ENCODE measurements around the gene FLYWCH1.
"Not testable (repeated sequence)": the region's sequence is repeated elsewhere in the genome, so short reads cannot be mapped to it uniquely, and the experiment has no call there.

The FLYWCH1 gene

DNA sequence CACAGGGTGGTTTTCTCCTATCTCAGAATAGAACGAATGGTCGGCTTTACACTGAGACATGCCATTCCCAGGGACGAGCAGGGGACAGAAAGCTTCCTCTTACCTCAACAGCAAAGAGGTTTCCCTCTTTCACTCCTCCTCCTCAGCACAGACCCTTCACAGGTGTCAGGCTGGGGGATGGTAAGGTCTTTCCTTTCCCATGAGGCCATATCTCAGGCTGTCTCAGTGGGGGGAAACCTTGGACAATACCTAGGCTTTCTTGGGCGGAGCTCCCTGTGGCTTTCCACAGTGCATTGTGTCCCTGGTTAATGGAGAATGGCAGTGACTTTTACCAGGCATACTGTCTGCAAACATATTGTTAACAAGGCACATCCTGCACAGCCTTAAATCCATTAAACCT, 16.4 kb downstream of the FLYWCH1 start:
- not testable (repeated sequence) for DNase-seq

DNA sequence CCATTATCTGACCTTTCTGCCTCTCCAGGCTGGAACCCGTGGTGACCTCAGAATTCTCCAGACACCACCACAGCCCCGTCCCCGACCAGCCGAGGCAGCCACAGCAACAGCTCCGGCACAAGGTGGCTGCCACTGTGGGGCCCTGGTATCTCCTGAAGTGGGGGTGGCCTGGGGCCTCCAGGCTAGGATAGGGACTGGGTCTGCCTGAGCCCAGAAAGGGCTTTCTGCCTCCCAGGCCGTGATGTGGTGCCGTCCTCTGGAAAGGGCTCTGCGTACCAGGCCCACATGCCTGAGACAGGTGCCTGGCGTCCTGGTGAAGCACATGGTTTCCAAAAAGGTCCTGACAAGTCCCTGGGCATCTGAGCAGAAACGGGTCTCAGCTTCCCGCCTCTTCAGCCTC, 17.1 kb downstream of the FLYWCH1 start:
- no peak for DNase-seq

DNA sequence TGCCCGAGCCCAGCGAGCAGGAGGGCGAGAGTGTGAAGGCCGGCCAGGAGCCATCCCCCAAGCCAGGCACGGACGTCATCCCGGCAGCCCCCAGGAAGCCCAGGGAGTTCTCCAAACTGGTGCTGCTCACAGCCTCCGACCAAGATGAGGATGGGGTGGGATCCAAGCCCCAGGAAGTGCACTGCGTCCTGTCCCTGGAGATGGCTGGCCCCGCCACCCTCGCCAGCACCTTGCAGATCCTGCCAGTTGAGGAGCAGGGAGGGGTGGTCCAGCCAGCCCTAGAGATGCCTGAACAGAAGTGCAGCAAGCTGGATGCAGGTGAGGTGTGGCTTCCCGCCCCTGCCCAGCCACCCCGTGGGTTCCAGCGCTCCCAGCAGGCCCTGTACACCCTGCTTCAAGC, 18.0 kb downstream of the FLYWCH1 start:
- DNase-seq = no peak

DNA sequence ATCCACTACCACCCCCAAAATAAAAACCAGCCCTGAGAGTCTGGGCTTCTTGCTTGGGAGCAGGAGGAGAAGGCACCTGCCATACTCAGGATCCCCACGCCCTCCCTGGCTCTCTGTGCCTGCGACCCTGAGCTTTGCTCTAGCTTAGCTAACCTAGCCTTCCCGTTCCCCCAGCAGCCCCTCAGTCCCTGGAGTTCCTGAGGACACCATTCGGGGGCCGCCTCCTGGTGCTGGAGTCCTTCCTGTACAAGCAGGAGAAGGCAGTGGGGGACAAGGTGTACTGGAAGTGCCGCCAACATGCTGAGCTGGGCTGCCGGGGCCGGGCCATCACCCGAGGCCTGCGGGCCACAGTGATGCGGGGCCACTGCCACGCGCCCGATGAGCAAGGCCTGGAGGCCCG, 18.5 kb downstream of the FLYWCH1 start:
- DNase-seq = no peak

DNA sequence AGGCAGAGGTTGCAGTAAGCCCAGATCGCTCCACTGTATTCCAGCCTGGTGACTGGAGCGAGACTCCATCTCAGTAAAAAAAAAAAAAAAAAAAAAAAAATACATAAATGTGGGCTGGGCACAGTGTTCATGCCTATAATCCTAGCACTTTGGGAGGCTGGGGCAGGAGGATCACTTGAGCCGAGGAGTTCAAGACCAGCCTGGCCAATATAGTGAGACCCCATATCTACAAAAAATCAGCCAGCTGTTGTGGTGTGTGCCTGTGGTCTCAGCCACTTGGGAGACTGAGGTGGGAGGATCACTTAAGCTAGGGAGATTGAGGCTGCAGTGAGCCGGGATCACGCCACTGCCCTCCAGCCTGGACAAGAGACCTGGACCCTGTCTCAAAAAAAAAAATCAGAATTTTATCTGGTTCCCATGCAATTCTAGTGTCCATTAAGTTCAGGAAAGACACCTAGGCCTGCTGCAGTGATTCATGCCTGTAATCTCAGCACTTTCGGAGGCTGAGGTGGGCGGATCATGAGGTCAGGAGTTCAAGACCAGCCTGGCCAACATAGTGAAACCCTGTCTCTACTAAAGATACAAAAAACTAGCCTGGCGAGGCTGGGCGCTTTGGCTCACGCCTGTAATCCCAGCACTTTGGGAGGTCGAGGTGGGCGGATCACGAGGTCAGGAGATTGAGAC, 19.6 kb downstream of the FLYWCH1 start:
- not testable (repeated sequence) for DNase-seq

DNA sequence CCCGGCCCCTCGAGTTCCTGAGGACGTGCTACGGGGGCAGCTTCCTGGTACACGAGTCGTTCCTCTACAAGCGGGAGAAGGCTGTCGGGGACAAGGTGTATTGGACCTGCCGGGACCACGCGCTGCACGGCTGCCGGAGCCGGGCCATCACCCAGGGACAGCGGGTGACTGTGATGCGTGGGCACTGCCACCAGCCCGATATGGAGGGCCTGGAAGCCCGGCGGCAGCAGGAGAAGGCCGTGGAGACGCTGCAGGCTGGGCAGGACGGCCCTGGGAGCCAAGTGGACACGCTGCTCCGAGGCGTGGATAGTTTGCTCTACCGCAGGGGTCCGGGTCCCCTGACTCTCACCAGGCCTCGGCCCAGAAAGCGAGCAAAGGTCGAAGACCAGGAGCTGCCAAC, 21.4 kb downstream of the FLYWCH1 start:
- no peak for DNase-seq

DNA sequence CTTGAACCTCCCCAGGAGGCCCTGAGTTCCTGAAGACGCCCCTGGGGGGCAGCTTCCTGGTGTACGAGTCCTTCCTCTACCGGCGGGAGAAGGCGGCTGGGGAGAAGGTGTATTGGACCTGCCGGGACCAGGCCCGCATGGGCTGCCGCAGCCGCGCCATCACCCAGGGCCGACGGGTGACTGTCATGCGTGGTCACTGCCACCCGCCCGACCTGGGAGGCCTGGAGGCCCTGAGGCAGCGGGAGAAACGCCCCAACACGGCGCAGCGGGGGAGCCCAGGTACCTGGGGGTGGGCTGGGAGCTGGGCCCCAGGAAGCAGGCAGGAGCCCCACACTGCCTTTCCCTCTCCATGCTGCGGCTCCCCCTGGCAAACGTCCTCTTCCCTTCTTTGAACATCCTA, 22.0 kb downstream of the FLYWCH1 start:
- no peak for DNase-seq

DNA sequence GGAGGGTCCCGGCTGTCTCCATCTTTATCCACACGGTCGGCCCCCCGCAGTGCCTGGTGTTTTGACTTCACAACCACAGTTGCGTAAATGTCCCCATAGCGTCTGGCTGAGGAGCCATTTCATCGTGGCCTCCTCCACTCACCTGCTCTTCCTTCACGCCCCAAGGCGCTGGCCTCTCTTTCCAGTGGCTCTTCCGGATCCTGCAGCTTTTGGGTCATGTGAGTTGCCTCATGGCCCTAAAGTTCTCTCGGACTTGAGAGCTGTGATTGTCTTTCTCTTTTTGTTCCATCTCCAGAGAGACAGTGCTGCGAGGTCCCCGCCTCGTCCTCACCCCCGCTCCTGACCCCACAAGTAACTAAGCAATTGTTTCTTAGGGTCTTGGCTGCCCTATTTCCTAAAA, 22.7 kb downstream of the FLYWCH1 start:
- DNase-seq = no peak

DNA sequence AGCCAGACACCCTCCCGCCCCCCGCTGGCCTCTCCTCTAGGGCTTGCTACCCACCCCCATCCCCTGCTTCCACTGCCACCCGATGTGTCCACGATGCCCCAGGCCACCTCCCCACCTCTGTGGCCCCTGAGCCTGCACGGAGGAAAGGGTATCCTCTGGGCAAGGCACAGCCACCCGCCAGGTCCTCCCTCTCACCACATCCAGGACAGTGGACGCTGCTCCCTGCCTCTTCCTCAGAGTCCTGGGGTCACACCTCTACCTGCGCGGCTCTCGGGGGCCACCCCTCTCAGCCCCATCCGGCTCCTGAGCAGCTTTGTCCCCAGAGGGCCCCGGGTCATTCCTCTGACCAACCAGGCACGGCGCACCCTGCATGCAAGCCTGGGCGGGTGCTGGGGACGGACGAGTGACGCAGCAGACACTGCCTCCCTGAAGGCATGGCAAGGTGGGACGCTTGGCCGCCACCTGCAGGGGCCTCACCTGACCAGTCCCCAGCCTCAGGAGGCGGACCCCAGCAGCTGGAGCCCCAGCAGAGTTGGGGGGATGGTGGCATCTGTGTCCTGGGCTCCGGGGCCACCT, 24.8 kb downstream of the FLYWCH1 start:
- DNase-seq = no peak

DNA sequence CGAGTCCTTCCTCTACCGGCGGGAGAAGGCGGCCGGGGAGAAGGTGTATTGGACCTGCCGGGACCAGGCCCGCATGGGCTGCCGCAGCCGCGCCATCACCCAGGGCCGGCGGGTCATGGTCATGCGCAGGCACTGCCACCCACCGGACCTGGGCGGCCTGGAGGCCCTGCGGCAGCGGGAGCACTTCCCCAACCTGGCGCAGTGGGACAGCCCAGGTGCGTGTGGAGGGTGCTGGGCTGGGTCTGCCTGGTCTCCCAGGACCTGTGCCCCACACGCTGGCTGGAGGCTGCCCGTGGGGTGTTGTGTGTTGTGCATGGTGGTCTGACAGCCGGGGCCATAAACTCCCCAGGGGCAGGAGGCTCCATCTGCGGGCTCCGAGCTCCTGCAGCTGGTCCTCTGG, 25.4 kb downstream of the FLYWCH1 start:
- DNase-seq = no peak

DNA sequence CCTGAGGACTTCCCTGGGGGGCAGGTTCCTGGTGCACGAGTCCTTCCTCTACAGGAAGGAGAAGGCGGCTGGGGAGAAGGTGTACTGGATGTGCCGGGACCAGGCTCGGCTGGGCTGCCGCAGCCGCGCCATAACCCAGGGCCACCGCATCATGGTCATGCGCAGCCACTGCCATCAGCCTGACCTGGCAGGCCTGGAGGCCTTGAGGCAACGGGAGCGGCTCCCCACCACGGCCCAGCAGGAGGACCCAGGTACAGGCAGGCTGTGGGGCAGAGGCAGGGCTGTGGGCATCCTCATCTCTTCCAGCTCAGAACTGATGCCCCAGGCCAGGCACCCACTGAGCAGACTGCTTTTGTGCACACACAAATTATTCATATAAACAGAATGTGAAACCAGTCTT, 26.5 kb downstream of the FLYWCH1 start:
- no peak for DNase-seq

DNA sequence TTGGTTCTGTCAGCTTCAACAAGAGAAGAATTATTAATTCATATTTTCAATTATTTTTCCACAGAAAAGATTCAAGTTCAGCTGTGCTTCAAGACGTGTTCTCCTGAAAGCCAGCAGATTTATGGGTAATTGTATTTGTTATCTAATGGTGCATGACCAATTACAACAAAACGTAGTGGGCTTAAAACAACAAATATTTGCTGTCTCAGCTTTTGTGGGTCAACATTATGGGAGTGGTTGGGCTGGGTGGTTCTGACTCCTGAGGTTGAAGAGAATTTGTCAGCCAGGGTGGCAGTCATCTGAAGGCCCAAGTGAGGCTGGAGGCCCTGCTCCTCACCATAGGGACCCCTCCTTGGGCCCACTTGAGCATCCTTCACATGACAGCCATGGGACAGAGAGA, 28.2 kb downstream of the FLYWCH1 start:
- DNase-seq = no peak

DNA sequence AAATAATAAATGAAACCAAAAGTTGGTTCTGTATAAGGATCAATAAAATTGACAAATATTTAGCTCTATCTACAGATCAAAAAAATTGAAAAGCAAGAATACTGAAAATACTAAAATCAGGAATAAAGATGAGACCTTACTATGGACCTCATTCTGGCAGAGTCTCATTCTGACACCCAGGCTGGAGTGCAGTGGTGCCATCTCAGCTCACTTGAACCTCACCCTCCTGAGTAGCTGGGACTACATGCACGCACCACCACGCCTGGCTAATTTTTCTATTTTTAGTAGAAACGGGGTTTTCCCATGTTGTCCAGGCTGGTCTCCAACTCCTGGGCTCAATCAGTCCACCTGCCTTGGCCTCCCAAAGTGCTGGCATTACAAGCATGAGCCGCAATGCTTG, 30.3 kb downstream of the FLYWCH1 start:
- DNase-seq = no peak

DNA sequence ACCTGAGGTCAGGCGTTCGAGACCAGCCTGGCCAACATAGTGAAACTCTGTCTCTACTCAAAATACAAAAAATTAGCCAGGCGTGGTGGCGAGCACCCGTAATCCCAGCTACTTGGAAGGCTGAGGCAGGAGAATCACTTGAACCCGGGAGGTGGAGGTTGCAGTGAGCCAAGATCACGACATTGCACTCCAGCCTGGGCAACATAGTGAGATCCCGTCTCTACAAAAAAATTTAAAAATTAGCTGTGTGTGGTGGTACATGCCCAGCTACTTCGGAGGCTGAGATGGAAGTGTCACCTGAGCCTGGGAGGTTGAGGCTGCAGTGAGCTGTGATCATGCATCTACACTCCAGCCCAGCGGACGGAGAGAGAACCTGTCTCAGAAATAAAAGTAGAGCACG, 32.0 kb downstream of the FLYWCH1 start:
- not testable (repeated sequence) for DNase-seq

DNA sequence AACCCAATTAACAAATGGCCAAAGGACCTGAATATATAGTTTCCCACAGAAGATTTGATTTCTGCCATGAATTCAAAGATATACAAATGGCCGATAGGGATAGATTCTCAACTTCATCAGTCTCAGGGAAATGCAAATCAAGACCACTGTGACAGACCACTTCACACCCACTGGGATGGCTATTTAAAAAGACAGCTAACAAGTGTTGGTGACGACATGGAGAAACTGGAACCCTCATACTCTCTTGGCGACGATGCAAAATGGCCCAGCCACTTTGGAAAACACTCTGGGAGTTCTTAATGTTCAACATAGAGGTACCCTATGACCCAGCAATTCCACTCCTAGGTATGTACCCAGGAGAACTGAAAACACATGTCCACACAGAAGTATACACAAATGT, 34.9 kb downstream of the FLYWCH1 start:
- DNase-seq = no peak

DNA sequence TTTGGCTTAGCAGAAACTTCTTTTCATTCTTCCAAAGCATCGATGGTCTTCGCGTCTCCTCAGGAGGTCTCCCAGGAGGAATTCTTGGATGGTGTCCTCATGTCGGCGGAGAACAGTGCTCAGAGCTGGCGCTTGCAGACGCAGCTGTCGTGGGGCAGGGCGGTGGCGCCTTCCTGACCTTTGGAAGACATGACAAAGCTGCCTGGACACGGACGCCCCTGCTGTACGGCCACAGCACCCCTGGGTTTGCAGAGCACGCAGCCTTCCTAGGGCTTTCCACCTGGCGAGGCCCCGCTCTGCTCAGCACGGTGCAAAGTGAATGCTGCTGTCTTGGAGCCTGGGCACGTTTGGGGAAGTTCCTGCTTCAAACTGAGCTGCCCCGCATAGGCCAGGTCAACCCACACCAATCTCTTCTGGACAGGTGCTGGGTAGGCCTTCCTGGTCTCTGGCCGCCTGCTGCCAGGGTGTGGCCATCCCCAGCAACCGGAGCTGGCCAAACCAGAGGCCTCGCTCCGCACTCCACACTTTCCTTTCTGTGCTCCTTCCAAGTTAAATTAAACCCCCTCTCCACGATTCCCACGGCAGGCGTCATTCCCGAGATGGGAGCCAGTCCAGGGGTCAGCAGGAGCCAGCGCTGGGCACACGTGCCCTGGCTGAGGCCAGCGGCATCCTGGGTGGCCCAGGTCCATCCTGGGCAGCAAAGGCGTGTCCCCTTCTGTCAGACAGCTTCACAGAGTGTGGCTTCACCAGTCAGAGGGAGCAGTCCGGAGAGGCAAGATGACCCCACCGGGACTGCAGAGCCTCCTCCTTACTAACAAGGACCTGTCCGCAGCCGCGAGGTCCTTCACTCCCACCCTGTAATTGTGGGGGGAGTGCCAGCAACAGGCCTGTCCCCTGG, 37.3 kb downstream of the FLYWCH1 start:
- no peak for DNase-seq

DNA sequence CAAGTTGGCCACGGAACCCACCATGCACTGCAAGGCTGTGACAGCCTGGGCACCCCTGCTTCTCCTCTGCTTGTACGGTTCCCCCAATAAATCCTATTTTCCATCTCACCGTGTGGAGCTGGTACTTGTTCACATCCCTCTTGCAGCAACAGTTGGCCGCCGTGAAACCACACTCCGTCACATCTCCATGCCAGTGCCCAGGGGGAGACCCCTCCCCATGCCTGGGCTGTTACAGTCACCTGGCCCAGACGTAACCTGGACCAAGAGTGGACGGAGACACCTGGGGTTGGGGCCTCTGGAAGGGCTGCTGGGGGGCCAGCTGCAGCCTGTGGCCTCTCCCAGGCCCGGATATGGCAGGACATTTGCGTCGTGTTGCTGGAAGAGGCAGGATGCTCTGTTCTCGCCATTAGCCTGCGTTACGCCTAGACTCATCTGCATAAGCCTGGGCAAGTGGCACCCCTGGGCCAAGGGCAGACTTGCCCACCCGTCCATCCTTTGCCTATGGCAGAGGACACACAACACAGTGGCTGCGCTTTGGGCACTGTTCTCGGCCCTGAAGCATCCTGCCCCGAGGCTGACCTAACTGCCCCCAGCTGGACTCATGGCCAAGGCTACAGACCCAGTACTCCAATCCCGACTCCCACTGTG, 38.1 kb downstream of the FLYWCH1 start:
- no peak for DNase-seq

DNA sequence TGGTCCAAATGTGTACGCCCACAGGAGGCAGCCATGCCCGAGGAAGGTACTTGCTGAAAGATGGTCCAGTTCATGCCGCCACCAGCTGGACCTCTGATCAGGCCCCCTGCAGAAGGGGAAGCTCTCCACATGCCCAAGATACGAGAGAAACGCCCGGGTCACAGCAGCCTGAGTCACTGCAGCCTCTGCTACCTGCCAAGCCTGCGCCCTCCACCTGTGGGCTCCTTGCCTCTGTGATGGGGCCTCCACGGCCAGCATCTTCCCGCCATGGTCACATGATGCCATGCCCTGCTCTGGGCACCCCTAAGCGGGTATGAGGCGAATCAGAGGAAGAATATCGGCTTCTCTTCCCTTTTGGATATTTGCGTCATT, 38.6 kb downstream of the FLYWCH1 start:
- no peak for DNase-seq

DNA sequence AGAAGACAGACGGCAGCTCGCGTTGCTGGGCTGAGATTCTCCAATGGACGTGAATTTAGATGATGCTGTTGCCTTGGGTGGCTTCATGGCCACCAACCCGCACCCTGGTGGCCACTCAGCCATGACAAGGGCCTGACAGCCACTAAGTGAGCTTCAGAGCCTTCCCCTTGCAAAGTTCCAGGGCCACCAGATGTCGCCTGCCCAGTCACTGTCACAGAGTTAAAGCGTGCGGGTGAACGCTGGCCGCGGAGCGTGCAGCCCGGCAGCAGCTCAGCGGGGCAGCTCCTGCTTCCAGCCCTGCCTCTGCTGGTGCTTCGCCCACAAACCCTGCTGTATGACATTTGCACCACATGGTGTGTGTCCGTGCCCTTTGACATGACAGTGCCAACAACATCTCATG, 39.0 kb downstream of the FLYWCH1 start:
- DNase-seq = no peak

DNA sequence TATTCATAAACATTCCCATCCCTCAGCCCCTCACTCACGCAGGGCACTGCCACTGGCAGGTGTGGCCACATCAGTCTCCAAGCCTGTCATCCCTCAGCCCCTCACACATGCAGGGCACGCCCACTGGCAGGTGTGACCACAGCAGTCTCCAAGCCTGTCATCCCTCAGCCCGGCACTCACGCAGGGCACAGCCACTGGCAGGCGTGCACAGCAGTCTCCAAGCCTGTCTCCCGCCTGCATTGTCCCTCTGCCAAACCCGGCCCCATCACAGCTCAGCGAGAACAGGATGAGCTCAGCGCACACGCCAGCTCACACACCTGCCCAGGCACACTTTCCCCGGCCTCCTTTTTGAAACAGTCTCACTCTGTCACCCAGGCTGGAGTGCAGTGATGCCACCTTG, 40.9 kb downstream of the FLYWCH1 start:
- DNase-seq = no peak

DNA sequence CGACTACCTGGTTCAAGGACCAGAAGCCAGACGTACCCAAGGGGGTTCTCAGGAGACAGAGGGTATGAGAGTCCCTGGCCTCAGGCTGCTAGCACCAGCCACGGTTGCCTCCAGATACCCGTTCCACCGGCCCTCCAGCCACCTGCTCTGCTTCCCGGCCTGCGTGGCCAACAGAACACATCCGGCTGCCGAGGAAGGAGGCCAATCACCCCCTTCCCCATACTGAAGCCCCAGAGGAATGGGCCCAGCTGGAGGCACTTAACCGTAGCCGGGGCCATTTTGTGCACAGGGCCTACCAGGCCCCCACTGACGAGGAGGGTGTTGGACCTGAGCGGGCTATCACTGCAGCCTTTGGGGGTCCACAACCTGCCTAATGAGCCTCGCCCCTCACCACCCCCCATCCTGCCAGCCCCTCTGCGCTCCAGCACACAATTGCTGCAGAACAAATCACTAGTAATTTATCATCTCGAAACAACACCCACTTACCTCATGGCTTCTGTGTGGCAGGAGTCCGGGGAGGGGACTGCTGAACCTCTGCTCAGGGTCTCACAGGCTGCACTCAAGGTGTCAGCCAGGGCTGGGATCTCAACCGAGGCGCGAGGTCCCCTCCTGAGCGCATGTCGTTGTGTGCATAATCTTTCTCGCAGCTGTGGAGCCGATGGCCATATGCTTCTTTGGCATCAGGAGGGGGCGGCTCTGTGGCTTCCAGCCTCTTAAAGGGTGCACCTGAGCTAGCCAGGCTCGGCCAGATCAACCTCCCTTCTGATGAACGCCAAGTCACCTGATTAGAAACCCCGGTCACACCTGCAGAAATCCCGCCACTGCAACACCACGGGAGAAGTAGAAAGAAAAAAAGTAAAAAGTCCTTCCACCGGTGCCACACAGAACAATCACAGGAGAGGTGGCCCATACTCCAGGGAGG, 42.2 kb downstream of the FLYWCH1 start:
- no peak for DNase-seq

DNA sequence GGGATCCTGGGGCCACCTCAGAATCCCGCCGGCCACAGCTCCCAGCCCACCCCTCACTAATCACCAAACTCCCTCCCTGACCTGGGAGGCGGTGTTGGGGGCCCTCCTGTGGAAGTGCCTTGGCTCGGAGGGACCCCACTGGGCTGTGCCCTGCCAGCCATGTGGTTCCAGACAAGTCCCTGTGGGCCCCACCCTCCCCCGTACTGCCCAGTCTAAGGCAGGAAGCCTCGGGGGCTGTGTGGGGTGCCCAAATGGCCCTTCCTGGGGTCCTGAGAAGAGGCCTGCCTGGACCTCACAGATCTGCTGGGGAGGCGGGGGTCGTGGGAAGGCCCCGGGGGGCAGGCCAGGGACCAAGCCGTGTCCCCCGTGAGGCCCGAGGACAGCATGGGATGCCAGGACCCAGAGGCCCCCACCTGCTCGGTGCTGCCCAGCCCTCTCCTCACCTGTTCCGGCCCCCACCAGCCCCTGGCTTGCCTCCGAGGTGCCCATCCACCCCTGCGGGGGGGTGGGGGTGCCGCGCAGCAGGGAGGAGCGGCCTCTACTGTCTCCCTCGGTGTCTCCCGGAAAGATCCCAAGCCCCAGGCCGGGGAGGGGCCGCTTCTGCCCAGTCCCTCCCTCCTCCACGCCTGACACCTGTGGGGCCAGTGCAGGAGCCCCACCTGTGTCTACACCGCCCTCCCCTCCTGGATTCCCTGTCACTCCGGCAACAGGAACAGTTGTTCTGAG, 43.1 kb downstream of the FLYWCH1 start:
- no peak for DNase-seq

Measured in activated naive CD4-positive, alpha-beta T cell treated with anti-CD3 and anti-CD28 coated beads, Interleukin-2, amount 50 U/mL, for 16 hours (primary cell).